BLaER1 (cell line): Measurements from ENCODE around the gene THAP12.

Source experiments
- H3K27ac ChIP-seq: shearing (Covaris generic); formaldehyde crosslinking; 2 replicates; pipeline ENCODE4 v1.8.1; 2022
- H3K27me3 ChIP-seq: shearing (Covaris generic); formaldehyde crosslinking; 2 replicates; pipeline ENCODE4 v1.8.1; 2022
- H3K36me3 ChIP-seq: shearing (Covaris generic); formaldehyde crosslinking; 2 replicates; pipeline ENCODE4 v1.8.1; 2022
- H3K4me1 ChIP-seq: shearing (Covaris generic); formaldehyde crosslinking; 2 replicates; pipeline ENCODE4 v1.8.1; 2022
- H3K4me2 ChIP-seq: shearing (Covaris generic); formaldehyde crosslinking; 2 replicates; pipeline ENCODE4 v1.8.1; 2022
- H3K4me3 ChIP-seq: shearing (Covaris generic); formaldehyde crosslinking; 2 replicates; pipeline ENCODE4 v1.8.1; 2022
- H3K9ac ChIP-seq: shearing (Covaris generic); formaldehyde crosslinking; 2 replicates; pipeline ENCODE4 v1.8.1; 2022
- H3K9me3 ChIP-seq: shearing (Covaris generic); formaldehyde crosslinking; 2 replicates; pipeline ENCODE4 v1.8.1; 2022
- H4K20me1 ChIP-seq: shearing (Covaris generic); formaldehyde crosslinking; 2 replicates; pipeline ENCODE4 v1.8.1; 2022
- Cebpa-rat ChIP-seq: shearing (Covaris generic); IDR thresholded peaks from 2 replicates; pipeline ENCODE4 v1.8.1; 2022

THAP12 gene

DNA sequence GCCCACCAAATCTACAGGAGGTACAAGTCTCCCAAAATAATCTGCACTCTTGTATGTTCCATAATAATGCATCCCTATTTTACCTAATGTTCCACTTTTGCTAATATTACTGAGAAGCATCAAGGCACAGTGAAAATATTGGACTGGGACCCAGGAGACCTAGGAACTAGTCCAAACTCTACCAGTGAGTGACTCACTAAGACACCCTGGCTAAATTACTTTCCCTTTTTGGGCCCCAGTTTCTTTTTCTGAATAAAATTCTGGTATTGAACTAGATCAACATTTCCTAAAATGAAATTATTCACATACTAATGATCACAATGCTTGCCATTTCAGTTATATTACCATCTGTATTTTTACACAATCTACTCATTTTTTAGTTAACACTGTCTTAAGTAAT lies 19.6 kb downstream of the THAP12 start:
- no peak overlapping the region for H3K9ac ChIP-seq
- H3K36me3 ChIP-seq, result peaks cover 57% of the 10 kb centered on the region
- H4K20me1 ChIP-seq, result peaks cover 48% of the 10 kb centered on the region
- peaks cover 5% of the 10 kb centered on the region for H3K9me3 ChIP-seq
- no peaks in the 10 kb centered on the region for H3K27me3 ChIP-seq
- 0 out of 2 replicates have a peak, but pooled peaks cover 3% of the 10 kb centered on the region for H3K4me1 ChIP-seq
- H3K27ac ChIP-seq, result no peak overlapping the region
- no peak overlapping the region for H3K4me2 ChIP-seq
- no peak for TF ChIP-seq Cebpa-rat
- H3K4me3 ChIP-seq, result no peak overlapping the region

- H3K27ac ChIP-seq, result no peak overlapping the region
- peaks cover 39% of the 10 kb centered on the region for H3K9me3 ChIP-seq
- H3K4me2 ChIP-seq, result no peak overlapping the region
- no peak overlapping the region for H3K9ac ChIP-seq
- peaks cover 80% of the 10 kb centered on the region for H3K36me3 ChIP-seq
- H4K20me1 ChIP-seq, result no peaks in the 10 kb centered on the region
- H3K27me3 ChIP-seq, result no peaks in the 10 kb centered on the region
- no peak overlapping the region for H3K4me3 ChIP-seq
- no peaks in the 10 kb centered on the region for H3K4me1 ChIP-seq
- no peak for TF ChIP-seq Cebpa-rat
Measured at GRCh38 chr11:76355172-76355571, 25.8 kb downstream of the THAP12 start.

DNA sequence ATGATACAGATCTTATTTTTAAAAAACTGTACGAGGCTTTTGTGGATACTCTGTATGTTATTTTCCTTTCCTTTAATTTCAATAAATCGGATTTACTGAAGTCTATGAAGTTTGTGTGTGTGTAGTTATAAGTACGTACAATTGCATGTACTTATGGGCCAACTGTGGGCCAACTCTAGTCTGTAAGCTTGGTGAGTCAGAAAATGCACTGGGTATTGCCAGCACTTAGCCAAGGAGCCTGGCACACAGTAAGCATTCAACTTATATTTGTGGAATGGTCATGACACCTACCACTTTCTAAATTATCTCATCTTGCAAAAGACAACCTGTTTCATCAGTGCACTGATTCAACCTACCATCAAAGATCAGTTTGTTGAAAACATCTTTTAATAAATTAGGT lies 32.6 kb downstream of the THAP12 start:
- Histone ChIP-seq H3K27ac (no peak overlapping the region), H3K9me3 (peaks cover 4% of the 10 kb centered on the region), H3K4me2 (no peak overlapping the region), H3K9ac (no peak overlapping the region), H3K27me3 (no peaks in the 10 kb centered on the region), H3K4me3 (no peak overlapping the region), H4K20me1 (no peaks in the 10 kb centered on the region), H3K36me3 (peaks cover 48% of the 10 kb centered on the region), H3K4me1 (no peaks in the 10 kb centered on the region)
- TF ChIP-seq Cebpa-rat, result no peak

DNA sequence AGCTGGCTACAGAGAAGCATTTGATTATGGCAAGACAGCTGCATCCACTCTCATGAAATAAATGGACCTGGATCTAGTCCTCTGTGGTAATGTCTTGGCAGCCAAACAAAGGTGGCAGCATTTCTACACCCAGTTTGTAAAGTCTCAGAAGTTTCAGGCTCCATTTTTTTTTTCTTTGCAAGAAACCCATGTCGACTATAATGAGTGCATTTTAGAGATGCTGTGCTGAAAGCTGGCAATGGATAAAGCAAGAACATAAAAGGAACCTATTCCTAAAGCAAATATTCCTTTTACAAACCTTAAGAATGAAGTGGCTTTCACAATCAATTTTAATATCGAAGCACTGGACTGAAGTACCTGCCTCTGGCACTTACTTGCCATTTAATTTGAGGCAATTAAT lies 33.5 kb downstream of the THAP12 start:
- Histone ChIP-seq H3K36me3 (peaks cover 40% of the 10 kb centered on the region), H3K27ac (no peak overlapping the region), H3K4me2 (no peak overlapping the region)

GRCh38 chr11:76339221-76339620 lies 41.7 kb downstream of the THAP12 start:
- H4K20me1 ChIP-seq, result no peaks in the 10 kb centered on the region
- no peak overlapping the region for H3K9ac ChIP-seq
- H3K4me3 ChIP-seq, result no peak overlapping the region
- peaks cover 29% of the 10 kb centered on the region for H3K9me3 ChIP-seq
- H3K27ac ChIP-seq, result no peak overlapping the region
- no peaks in the 10 kb centered on the region for H3K27me3 ChIP-seq
- H3K36me3 ChIP-seq, result 0 out of 2 replicates have a peak, but pooled peaks cover 8% of the 10 kb centered on the region
- peaks cover 8% of the 10 kb centered on the region for H3K4me1 ChIP-seq
- peak overlapping the region; percentile 37; the same call in 1 of the 2 replicates for H3K4me2 ChIP-seq
- TF ChIP-seq Cebpa-rat, result no peak

More for the DNA sequence above, 33.5 kb downstream of the THAP12 start:
- Histone ChIP-seq H4K20me1 (no peaks in the 10 kb centered on the region), H3K27me3 (no peaks in the 10 kb centered on the region), H3K4me3 (no peak overlapping the region), H3K9ac (no peak overlapping the region), H3K9me3 (no peaks in the 10 kb centered on the region), H3K4me1 (no peaks in the 10 kb centered on the region)
- no peak for TF ChIP-seq Cebpa-rat

- no peak for TF ChIP-seq Cebpa-rat
- no peak overlapping the region for H3K4me3 ChIP-seq
Measured at GRCh38 chr11:76337923-76338322, 43.0 kb downstream of the THAP12 start.

DNA sequence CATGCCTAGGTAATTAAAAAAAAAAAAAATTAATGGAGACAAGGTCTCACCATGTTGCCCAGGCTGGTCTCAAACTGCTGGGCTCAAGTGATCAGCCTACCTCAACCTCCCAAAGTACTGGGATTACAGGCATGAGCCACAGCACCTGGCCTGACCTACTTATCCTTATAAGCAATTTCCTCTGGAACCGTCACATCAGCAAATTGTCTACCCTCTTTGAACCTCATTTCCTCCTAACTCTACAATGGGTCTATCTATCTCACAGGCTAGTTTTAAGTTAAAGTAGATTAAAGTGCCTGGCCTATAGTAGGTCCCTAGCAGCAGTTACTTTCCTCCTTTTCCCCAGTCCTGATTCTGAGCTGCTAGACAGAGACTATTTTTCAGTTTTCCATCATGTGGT lies 43.5 kb downstream of the THAP12 start:
- no peak overlapping the region for H3K4me2 ChIP-seq
- H3K27ac ChIP-seq, result no peak overlapping the region
- no peaks in the 10 kb centered on the region for H3K27me3 ChIP-seq
- peaks cover 8% of the 10 kb centered on the region for H3K4me1 ChIP-seq
- no peaks in the 10 kb centered on the region for H4K20me1 ChIP-seq
- no peak overlapping the region for H3K4me3 ChIP-seq
- no peak for TF ChIP-seq Cebpa-rat
- no peak overlapping the region for H3K9ac ChIP-seq
- 0 out of 2 replicates have a peak, but pooled peaks cover 8% of the 10 kb centered on the region for H3K36me3 ChIP-seq
- peaks cover 44% of the 10 kb centered on the region for H3K9me3 ChIP-seq

More at GRCh38 chr11:76337923-76338322, 43.0 kb downstream of the THAP12 start:
- H3K4me2 ChIP-seq, result no peak overlapping the region
- no peak overlapping the region for H3K27ac ChIP-seq
- no peaks in the 10 kb centered on the region for H4K20me1 ChIP-seq
- no peaks in the 10 kb centered on the region for H3K27me3 ChIP-seq
- H3K36me3 ChIP-seq, result 0 out of 2 replicates have a peak, but pooled peaks cover 8% of the 10 kb centered on the region
- no peak overlapping the region for H3K9ac ChIP-seq
- peaks cover 8% of the 10 kb centered on the region for H3K4me1 ChIP-seq
- peaks cover 42% of the 10 kb centered on the region for H3K9me3 ChIP-seq

GRCh38 chr11:76336597-76336996 lies 44.3 kb downstream of the THAP12 start:
- Histone ChIP-seq H4K20me1 (no peaks in the 10 kb centered on the region), H3K27ac (no peak overlapping the region), H3K9me3 (peaks cover 44% of the 10 kb centered on the region), H3K36me3 (0 out of 2 replicates have a peak, but pooled peaks cover 8% of the 10 kb centered on the region), H3K9ac (no peak overlapping the region), H3K27me3 (no peaks in the 10 kb centered on the region), H3K4me3 (no peak overlapping the region), H3K4me1 (peaks cover 8% of the 10 kb centered on the region), H3K4me2 (no peak overlapping the region)
- no peak for TF ChIP-seq Cebpa-rat

- no peak overlapping the region for H3K4me2 ChIP-seq
- H3K9ac ChIP-seq, result no peak overlapping the region
- no peaks in the 10 kb centered on the region for H4K20me1 ChIP-seq
- H3K27ac ChIP-seq, result no peak overlapping the region
- no peaks in the 10 kb centered on the region for H3K27me3 ChIP-seq
- H3K36me3 ChIP-seq, result 0 out of 2 replicates have a peak, but pooled peaks cover 8% of the 10 kb centered on the region
- peaks cover 44% of the 10 kb centered on the region for H3K9me3 ChIP-seq
- H3K4me1 ChIP-seq, result peaks cover 8% of the 10 kb centered on the region
- no peak overlapping the region for H3K4me3 ChIP-seq
- TF ChIP-seq Cebpa-rat, result no peak
Measured at GRCh38 chr11:76335842-76336241, 45.1 kb downstream of the THAP12 start.

- no peak overlapping the region for H3K27ac ChIP-seq
- H3K4me1 ChIP-seq, result peaks cover 8% of the 10 kb centered on the region
- H3K27me3 ChIP-seq, result no peaks in the 10 kb centered on the region
- peaks cover 44% of the 10 kb centered on the region for H3K9me3 ChIP-seq
- 0 out of 2 replicates have a peak, but pooled peaks cover 8% of the 10 kb centered on the region for H3K36me3 ChIP-seq
- peak overlapping the region; percentile 22; the same call in 1 of the 2 replicates for H3K4me3 ChIP-seq
- H4K20me1 ChIP-seq, result no peaks in the 10 kb centered on the region
- no peak overlapping the region for H3K4me2 ChIP-seq
- H3K9ac ChIP-seq, result no peak overlapping the region
- peak; percentile 72; the same call in 1 of the 2 replicates for TF ChIP-seq Cebpa-rat
Measured at GRCh38 chr11:76334826-76335389, 46.0 kb downstream of the THAP12 start.
